ENCODE results near the gene LRP2. TPM values are rescaled to one million over a fixed set of nuclear protein-coding genes. Genes with fewer than 3 reads are reported as not detected.

LRP2 gene
- 0.24 TPM in 1 of 2 replicates, not detected in the other for total RNA-seq (2014; rRNA removed; shearing (Covaris generic))

DNA sequence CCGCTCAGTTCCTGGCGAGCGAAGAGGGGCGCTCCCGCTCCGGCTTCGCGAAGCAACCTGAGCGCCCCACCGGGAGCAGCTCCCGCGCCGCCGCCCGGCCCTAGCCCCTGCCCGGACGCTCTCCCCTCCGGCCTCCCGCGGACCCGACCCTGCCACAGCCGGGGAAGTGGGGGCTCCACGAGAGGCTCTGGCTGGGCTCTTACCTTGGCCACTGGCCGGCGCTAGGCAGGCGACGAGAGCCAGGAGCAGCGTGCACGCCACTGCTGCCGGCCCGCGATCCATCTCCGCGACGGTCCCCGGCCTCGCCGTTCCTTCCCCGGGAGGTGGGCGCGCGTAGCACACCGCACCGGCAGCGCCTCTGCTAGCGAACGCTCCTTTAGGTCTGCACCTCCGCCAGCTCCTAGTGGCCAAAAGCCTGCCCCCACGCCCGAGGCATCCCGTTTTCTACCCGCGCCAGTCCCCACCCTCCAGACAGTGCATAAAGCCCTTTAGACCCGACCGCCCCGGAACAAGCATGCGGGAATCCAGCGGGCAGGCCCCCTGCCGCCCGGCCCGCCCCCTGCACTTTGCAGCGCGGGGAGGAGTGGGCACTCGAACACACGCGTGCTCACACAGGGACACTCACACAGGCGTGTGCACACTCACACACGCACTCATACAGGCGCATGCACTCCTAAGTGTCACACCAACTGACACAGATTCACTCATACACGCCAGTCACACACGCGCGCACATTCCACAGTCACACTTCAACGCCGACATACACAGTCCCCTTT lies at the start of gene LRP2:
LRP2 (minus strand) TSS at position 417 of the 776 bp plus-strand sequence; CDS start at position 282, 135 bp downstream.

Other genes with a start within 250 kb of the LRP2 start
- 1.9 and 2.3 TPM in 2 replicates for gene BBS5, start 117.0 kb upstream of the LRP2 start, total RNA-seq (2014; rRNA removed; shearing (Covaris generic))
- gene KLHL41, start 147.2 kb upstream of the LRP2 start, total RNA-seq (2014; rRNA removed; shearing (Covaris generic)), result 0.45 TPM in 1 of 2 replicates, not detected in the other
- 3.6 and 9.7 TPM in 2 replicates for gene FASTKD1, start 211.3 kb upstream of the LRP2 start, total RNA-seq (2014; rRNA removed; shearing (Covaris generic))
- gene PPIG, start 221.8 kb upstream of the LRP2 start, total RNA-seq (2014; rRNA removed; shearing (Covaris generic)), result 7.6 and 9.7 TPM in 2 replicates

Measured in A375 (cell line).